ENCODE results near the gene GABBR2.

The GABBR2 gene

DNA sequence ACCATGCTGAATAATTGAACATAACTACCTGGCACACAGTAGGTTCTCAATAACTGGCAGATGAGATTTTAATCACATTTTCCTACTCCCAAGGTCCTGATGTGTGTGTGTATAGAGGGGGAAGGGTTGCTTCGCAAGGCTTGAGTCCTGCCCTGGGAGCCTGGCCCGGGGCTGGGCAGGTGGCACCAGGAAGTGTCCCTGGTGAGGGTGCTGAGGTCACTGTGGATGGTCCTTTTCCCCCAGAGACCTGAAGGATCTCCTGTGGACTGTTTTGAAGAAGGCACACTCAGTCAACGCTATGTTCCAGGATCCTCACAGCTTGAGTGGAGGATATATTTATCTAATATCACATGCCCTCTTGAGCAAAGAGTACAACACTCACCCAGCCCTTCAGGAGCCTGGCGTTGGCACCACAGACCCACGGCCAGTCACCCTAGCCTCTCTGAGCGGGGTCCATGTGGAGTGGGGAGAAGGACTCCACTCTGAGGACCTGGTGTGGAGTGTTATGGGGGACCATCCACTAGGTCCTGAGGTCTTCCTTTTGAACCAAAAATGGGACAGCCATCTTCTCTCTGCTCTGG lies 177.8 kb downstream of the GABBR2 start:
- no peaks in the 10 kb centered on the region for H3K9me3 ChIP-seq (replicated peaks; ENCODE audit: insufficient read depth, low read length)
- no peaks in the 10 kb centered on the region for H3K4me1 ChIP-seq (ENCODE audit: low read length)
- TF ChIP-seq EZH2phosphoT487 (IDR thresholded peaks at IDR 0.05; ENCODE audit: low read length) (no peak), EZH2 (optimal IDR thresholded peaks at IDR 0.05; ENCODE audit: low read depth, low read length) (no peak)
- TF ChIP-seq, protein P1, sequence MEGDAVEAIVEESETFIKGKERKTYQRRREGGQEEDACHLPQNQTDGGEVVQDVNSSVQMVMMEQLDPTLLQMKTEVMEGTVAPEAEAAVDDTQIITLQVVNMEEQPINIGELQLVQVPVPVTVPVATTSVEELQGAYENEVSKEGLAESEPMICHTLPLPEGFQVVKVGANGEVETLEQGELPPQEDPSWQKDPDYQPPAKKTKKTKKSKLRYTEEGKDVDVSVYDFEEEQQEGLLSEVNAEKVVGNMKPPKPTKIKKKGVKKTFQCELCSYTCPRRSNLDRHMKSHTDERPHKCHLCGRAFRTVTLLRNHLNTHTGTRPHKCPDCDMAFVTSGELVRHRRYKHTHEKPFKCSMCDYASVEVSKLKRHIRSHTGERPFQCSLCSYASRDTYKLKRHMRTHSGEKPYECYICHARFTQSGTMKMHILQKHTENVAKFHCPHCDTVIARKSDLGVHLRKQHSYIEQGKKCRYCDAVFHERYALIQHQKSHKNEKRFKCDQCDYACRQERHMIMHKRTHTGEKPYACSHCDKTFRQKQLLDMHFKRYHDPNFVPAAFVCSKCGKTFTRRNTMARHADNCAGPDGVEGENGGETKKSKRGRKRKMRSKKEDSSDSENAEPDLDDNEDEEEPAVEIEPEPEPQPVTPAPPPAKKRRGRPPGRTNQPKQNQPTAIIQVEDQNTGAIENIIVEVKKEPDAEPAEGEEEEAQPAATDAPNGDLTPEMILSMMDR (IDR thresholded peaks at IDR 0.05; ENCODE audit: low read length) = no peak
- no peak overlapping the region for H3K4me3 ChIP-seq (ENCODE audit: low read length)
- DNase-seq = no peak
- H3K79me2 ChIP-seq (ENCODE audit: low read length) = no peaks in the 10 kb centered on the region
- no peaks in the 10 kb centered on the region for H3K27me3 ChIP-seq (replicated peaks; ENCODE audit: insufficient read depth, low read length)
- H2AFZ ChIP-seq (ENCODE audit: low read length) = no peak overlapping the region
- H3K36me3 ChIP-seq (replicated peaks; ENCODE audit: insufficient read depth, low read length) = no peaks in the 10 kb centered on the region
- no peak overlapping the region for H3K4me2 ChIP-seq (ENCODE audit: low read depth, low read length)
- H3K9me2 ChIP-seq (replicated peaks; ENCODE audit: insufficient read depth, low read length) = no peaks in the 10 kb centered on the region
- no peaks in the 10 kb centered on the region for H3F3A ChIP-seq (ENCODE audit: insufficient read depth, low read length)
- no peak overlapping the region for H3K9ac ChIP-seq (ENCODE audit: low read length)
- no peak overlapping the region for H3K27ac ChIP-seq (ENCODE audit: low read length)
- H4K20me1 ChIP-seq (ENCODE audit: insufficient read depth, low read length) = no peaks in the 10 kb centered on the region

DNA sequence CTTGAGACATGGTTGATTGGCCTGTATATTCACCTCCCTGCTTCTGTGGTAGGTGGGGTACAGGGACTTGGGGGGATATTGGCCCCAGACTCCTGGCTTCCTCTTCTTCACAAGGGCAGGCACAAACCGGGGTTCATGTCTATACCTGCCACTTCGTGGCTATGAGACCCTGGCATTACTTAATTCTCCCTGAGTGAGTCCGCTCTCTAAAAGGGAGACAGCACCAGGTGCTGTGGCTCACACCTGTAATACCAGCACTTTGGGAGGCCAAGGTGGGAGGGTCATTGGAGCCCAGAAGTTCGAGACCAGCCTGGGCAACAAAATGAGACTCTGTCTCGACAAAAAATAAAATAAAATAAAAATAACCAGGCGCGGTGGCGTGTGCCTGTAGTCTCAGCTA lies 178.5 kb downstream of the GABBR2 start:
- Histone ChIP-seq H3K4me3 (ENCODE audit: low read length) (no peak overlapping the region), H3F3A (ENCODE audit: insufficient read depth, low read length) (no peaks in the 10 kb centered on the region), H3K9me2 (replicated peaks; ENCODE audit: insufficient read depth, low read length) (no peaks in the 10 kb centered on the region), H3K9me3 (replicated peaks; ENCODE audit: insufficient read depth, low read length) (no peaks in the 10 kb centered on the region), H3K9ac (ENCODE audit: low read length) (no peak overlapping the region), H3K79me2 (ENCODE audit: low read length) (no peaks in the 10 kb centered on the region), H3K4me1 (ENCODE audit: low read length) (no peaks in the 10 kb centered on the region), H3K36me3 (replicated peaks; ENCODE audit: insufficient read depth, low read length) (no peaks in the 10 kb centered on the region), H4K20me1 (ENCODE audit: insufficient read depth, low read length) (no peaks in the 10 kb centered on the region), H3K27ac (ENCODE audit: low read length) (no peak overlapping the region), H3K27me3 (replicated peaks; ENCODE audit: insufficient read depth, low read length) (no peaks in the 10 kb centered on the region), H3K4me2 (ENCODE audit: low read depth, low read length) (no peak overlapping the region), H2AFZ (ENCODE audit: low read length) (no peak overlapping the region)
- no peak for DNase-seq
- TF ChIP-seq EZH2phosphoT487 (IDR thresholded peaks at IDR 0.05; ENCODE audit: low read length) (no peak), EZH2 (optimal IDR thresholded peaks at IDR 0.05; ENCODE audit: low read depth, low read length) (no peak)
- TF ChIP-seq, protein P1 (IDR thresholded peaks at IDR 0.05; ENCODE audit: low read length) = no peak

DNA sequence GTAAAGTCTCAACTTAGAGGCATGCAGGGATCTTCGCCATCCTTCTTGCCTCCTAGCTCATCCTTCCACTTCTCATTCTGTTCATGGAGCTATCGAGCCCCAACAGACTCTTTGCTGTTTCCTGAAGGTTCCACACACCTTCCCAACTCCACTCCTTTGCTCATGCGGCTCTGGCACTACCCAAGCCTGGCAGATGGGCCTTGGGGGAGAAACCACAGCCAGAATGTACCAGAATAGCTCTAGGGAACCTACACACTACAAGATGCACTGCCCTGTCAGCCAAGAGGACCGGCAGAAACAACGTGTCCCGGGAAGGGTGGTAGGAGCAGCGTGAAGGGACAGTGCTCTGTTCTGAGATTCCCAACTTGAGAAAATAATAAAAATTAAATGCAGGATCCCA lies 178.9 kb downstream of the GABBR2 start:
- Histone ChIP-seq H3K4me2 (ENCODE audit: low read depth, low read length) (no peak overlapping the region), H3K27ac (ENCODE audit: low read length) (no peak overlapping the region), H4K20me1 (ENCODE audit: insufficient read depth, low read length) (no peaks in the 10 kb centered on the region), H3K4me3 (ENCODE audit: low read length) (no peak overlapping the region), H3K9me2 (replicated peaks; ENCODE audit: insufficient read depth, low read length) (no peaks in the 10 kb centered on the region), H3K9ac (ENCODE audit: low read length) (no peak overlapping the region), H3K79me2 (ENCODE audit: low read length) (no peaks in the 10 kb centered on the region), H3K9me3 (replicated peaks; ENCODE audit: insufficient read depth, low read length) (no peaks in the 10 kb centered on the region), H3K36me3 (replicated peaks; ENCODE audit: insufficient read depth, low read length) (no peaks in the 10 kb centered on the region), H3K27me3 (replicated peaks; ENCODE audit: insufficient read depth, low read length) (no peaks in the 10 kb centered on the region), H3K4me1 (ENCODE audit: low read length) (no peaks in the 10 kb centered on the region), H2AFZ (ENCODE audit: low read length) (no peak overlapping the region), H3F3A (ENCODE audit: insufficient read depth, low read length) (no peaks in the 10 kb centered on the region)
- TF ChIP-seq, protein P1 (IDR thresholded peaks at IDR 0.05; ENCODE audit: low read length) = no peak
- no peak for TF ChIP-seq EZH2phosphoT487 (IDR thresholded peaks at IDR 0.05; ENCODE audit: low read length)
- TF ChIP-seq EZH2 (optimal IDR thresholded peaks at IDR 0.05; ENCODE audit: low read depth, low read length) = no peak
- DNase-seq = no peak

Measured in MM.1S (cell line).